Measurements from ENCODE around the gene MLPH. TPM values are rescaled to one million over a fixed set of nuclear protein-coding genes. Genes with fewer than 3 reads are reported as not detected.

MLPH gene
- total and polyA plus RNA-seq, 2 of the 13 experiments (the other 11 are each of a cell fraction or from before 2014, with no cell fraction given), result 0.12 TPM; not detected in 1

DNA sequence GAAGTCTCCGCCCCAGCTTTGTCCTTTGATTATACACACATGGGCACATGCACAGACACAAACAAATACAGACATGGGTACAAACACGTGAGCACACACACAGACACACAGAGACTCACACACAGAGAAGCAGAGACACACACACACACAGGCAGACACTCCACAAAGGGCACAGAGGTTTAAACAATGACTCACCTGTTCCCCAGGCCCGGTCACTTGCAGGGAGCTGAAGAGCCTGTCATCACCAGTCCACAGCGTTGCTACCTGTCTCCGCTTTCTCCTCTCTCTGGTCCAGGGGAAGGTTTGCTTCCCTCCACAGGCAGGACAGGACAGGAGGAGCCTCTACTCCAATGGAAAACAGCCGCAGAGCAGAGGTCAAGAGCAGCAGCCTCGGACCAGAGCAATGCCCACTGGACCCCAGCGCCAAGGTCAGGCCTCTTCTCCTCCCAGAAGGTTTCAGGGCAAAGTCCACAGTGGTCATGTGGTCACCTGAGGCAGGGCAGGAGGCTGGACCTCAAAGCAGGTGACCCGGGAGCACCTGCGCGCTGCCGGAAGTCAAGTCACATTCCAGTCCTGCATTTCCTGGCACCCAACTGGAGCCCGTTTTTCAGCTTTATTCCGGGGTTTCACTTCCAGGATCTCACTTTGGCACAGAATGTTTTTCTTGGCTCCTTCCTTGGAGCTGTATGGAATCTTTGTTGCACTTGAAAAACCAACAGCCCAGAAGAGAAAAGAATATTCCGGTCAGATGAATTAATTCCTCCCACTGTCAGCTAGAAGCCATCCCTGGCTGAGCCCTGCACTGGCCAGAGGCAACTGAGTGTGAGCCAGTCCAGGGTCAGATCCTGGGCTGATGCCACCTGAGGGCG lies 103.5 kb downstream of the MLPH start, which contains the start of gene RAB17 (continued):
- 0 out of 2 replicates have a peak, but pooled peaks have one; percentile 47 for TF ChIP-seq MAZ (IDR thresholded peaks at IDR 0.05; ENCODE audit: borderline replicate concordance, low read depth, low read length)
- TF ChIP-seq MAZ (CRISPR knock-in tag; IDR thresholded peaks at IDR 0.05; ENCODE audit: low read depth), result peak; percentile 84
- no peak for TF ChIP-seq SP140L (CRISPR knock-in tag; IDR thresholded peaks at IDR 0.05; ENCODE audit: borderline replicate concordance)
- TF ChIP-seq, protein P1, sequence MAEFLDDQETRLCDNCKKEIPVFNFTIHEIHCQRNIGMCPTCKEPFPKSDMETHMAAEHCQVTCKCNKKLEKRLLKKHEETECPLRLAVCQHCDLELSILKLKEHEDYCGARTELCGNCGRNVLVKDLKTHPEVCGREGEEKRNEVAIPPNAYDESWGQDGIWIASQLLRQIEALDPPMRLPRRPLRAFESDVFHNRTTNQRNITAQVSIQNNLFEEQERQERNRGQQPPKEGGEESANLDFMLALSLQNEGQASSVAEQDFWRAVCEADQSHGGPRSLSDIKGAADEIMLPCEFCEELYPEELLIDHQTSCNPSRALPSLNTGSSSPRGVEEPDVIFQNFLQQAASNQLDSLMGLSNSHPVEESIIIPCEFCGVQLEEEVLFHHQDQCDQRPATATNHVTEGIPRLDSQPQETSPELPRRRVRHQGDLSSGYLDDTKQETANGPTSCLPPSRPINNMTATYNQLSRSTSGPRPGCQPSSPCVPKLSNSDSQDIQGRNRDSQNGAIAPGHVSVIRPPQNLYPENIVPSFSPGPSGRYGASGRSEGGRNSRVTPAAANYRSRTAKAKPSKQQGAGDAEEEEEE (CRISPR knock-in tag; IDR thresholded peaks at IDR 0.05; ENCODE audit: borderline replicate concordance), result 0 out of 2 replicates have a peak, but pooled peaks have one; percentile 54
- TF ChIP-seq JARID2 (CRISPR knock-in tag; IDR thresholded peaks at IDR 0.05; ENCODE audit: insufficient replicate concordance), result no peak
- TF ChIP-seq, protein P2, sequence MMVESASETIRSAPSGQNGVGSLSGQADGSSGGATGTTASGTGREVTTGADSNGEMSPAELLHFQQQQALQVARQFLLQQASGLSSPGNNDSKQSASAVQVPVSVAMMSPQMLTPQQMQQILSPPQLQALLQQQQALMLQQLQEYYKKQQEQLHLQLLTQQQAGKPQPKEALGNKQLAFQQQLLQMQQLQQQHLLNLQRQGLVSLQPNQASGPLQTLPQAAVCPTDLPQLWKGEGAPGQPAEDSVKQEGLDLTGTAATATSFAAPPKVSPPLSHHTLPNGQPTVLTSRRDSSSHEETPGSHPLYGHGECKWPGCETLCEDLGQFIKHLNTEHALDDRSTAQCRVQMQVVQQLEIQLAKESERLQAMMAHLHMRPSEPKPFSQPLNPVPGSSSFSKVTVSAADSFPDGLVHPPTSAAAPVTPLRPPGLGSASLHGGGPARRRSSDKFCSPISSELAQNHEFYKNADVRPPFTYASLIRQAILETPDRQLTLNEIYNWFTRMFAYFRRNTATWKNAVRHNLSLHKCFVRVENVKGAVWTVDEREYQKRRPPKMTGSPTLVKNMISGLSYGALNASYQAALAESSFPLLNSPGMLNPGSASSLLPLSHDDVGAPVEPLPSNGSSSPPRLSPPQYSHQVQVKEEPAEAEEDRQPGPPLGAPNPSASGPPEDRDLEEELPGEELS (CRISPR knock-in tag; IDR thresholded peaks at IDR 0.05), result peak; percentile 88
- peak; percentile 86 for TF ChIP-seq ZNF205 (CRISPR knock-in tag; IDR thresholded peaks at IDR 0.05)
- TF ChIP-seq, protein P3, sequence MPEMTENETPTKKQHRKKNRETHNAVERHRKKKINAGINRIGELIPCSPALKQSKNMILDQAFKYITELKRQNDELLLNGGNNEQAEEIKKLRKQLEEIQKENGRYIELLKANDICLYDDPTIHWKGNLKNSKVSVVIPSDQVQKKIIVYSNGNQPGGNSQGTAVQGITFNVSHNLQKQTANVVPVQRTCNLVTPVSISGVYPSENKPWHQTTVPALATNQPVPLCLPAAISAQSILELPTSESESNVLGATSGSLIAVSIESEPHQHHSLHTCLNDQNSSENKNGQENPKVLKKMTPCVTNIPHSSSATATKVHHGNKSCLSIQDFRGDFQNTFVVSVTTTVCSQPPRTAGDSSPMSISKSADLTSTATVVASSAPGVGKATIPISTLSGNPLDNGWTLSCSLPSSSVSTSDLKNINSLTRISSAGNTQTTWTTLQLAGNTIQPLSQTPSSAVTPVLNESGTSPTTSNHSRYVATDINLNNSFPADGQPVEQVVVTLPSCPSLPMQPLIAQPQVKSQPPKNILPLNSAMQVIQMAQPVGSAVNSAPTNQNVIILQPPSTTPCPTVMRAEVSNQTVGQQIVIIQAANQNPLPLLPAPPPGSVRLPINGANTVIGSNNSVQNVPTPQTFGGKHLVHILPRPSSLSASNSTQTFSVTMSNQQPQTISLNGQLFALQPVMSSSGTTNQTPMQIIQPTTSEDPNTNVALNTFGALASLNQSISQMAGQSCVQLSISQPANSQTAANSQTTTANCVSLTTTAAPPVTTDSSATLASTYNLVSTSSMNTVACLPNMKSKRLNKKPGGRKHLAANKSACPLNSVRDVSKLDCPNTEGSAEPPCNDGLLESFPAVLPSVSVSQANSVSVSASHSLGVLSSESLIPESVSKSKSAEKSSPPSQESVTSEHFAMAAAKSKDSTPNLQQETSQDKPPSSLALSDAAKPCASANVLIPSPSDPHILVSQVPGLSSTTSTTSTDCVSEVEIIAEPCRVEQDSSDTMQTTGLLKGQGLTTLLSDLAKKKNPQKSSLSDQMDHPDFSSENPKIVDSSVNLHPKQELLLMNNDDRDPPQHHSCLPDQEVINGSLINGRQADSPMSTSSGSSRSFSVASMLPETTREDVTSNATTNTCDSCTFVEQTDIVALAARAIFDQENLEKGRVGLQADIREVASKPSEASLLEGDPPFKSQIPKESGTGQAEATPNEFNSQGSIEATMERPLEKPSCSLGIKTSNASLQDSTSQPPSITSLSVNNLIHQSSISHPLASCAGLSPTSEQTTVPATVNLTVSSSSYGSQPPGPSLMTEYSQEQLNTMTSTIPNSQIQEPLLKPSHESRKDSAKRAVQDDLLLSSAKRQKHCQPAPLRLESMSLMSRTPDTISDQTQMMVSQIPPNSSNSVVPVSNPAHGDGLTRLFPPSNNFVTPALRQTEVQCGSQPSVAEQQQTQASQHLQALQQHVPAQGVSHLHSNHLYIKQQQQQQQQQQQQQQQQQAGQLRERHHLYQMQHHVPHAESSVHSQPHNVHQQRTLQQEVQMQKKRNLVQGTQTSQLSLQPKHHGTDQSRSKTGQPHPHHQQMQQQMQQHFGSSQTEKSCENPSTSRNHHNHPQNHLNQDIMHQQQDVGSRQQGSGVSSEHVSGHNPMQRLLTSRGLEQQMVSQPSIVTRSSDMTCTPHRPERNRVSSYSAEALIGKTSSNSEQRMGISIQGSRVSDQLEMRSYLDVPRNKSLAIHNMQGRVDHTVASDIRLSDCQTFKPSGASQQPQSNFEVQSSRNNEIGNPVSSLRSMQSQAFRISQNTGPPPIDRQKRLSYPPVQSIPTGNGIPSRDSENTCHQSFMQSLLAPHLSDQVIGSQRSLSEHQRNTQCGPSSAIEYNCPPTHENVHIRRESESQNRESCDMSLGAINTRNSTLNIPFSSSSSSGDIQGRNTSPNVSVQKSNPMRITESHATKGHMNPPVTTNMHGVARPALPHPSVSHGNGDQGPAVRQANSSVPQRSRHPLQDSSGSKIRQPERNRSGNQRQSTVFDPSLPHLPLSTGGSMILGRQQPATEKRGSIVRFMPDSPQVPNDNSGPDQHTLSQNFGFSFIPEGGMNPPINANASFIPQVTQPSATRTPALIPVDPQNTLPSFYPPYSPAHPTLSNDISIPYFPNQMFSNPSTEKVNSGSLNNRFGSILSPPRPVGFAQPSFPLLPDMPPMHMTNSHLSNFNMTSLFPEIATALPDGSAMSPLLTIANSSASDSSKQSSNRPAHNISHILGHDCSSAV (CRISPR knock-in tag; IDR thresholded peaks at IDR 0.05; ENCODE audit: borderline replicate concordance), result no peak; the same call in 1 of the 2 replicates
- TF ChIP-seq, protein P4, sequence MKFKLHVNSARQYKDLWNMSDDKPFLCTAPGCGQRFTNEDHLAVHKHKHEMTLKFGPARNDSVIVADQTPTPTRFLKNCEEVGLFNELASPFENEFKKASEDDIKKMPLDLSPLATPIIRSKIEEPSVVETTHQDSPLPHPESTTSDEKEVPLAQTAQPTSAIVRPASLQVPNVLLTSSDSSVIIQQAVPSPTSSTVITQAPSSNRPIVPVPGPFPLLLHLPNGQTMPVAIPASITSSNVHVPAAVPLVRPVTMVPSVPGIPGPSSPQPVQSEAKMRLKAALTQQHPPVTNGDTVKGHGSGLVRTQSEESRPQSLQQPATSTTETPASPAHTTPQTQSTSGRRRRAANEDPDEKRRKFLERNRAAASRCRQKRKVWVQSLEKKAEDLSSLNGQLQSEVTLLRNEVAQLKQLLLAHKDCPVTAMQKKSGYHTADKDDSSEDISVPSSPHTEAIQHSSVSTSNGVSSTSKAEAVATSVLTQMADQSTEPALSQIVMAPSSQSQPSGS (CRISPR knock-in tag; IDR thresholded peaks at IDR 0.05), result peak; percentile 79; the same call in 1 of the 2 replicates
- TF ChIP-seq MIER3 (CRISPR knock-in tag; IDR thresholded peaks at IDR 0.05; ENCODE audit: borderline replicate concordance), result peak; percentile 93
- no peak for TF ChIP-seq SOX6 (IDR thresholded peaks at IDR 0.05)
- TF ChIP-seq SOX6 (CRISPR knock-in tag; IDR thresholded peaks at IDR 0.05), result peak; percentile 96
